RKO (cell line): Measurements from ENCODE around the gene AGPAT2.
A peak's percentile ranks its signal among the peaks of the same experiment; 100 is the strongest.

ENCODE experiments used
- DNase-seq: peaks from one replicate; pipeline ENCODE4 v3.0.0-alpha.2; 2016; ENCODE audit warnings: low spot score

Gene AGPAT2

GRCh38 chr9:136687721-136688223 lies 515 bp upstream of the AGPAT2 start:
- DNase-seq: no peak

GRCh38 chr9:136686534-136686793 lies 793 bp downstream of the AGPAT2 start:
- DNase-seq: no peak

DNA sequence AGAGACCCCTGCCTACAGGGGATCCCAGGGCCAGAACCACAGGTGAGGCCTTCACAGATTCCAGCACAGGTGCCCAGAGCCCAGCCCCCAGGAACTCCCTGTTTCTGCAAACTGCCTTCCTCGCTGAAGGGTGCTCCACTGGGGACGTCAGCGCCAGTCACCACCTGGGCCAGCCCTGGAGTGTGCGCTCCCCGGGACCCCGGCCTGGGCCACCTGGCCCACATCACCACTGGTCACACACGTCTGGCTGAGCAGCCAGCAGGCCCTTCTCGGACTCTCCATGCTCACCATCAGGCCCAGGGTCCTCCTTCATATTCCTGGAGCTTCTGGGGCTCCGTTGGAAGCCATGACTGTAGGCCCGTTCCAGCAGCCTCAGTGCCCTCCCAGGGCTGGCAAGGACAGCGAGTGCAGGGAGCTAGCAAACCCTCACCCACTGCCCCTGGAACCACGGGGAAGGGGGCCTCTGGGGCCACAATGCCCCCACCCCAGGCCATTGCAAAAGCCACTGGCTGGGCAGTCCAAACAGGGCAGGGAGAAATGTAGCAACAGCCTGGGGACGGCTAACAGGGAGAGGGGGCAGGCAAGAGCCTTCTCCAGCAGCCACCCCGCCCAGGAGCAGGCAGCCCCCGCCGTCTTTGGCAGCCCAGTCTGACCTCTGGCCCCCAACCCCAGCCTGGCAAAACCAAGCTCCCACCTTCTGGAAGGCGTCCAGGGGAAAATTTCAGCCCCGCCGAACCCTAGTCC lies 1.3 kb downstream of the AGPAT2 start:
- DNase-seq: peak; percentile 51

DNA sequence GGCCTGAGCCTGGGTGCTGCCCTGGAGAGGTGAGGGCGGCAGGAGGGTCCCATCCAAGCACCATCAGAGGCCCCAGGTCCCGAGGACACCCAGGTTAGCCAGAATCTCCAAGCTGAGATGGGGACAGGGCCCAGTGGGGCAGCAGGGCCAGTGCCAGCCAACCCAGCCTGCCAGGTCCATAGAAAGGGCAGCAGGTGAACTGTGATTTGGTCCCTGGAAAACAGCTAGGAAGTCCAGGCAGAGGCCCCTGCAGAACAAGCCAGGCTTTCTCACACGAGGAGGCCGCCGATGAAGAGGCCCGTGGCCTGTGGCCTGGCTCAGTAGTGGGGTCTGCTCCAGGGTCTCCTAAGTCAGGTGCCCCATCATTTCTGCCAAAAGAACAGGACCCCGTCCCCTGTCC lies 2.0 kb downstream of the AGPAT2 start:
- no peak for DNase-seq

DNA sequence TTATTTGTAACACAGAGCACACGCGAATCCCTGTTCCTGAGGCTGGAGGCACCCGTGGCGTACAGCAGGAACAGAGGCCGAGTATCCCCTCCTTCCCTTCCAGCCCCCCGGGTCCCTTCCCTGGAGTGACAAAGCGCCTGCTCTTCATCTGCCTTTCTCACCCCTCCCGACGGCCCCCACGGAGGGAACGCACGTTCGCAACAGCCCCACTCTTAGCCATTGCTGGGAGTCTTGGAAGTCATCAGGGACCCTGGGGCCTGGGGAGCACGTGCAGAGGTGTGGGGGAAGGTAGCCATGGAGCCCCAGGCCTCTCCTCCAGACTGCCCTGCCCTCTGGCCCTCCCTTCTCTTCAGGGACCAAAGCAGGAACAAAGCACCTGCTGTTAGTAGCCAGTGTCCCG lies 2.5 kb downstream of the AGPAT2 start:
- no peak for DNase-seq

- DNase-seq: no peak
These were observed 2.9 kb downstream of the AGPAT2 start for GRCh38 chr9:136684339-136684738.

GRCh38 chr9:136683755-136684154 lies 3.5 kb downstream of the AGPAT2 start:
- no peak for DNase-seq

- DNase-seq: no peak
These were observed 4.0 kb downstream of the AGPAT2 start for GRCh38 chr9:136683173-136683745.

- no peak for DNase-seq
These were observed 4.5 kb downstream of the AGPAT2 start for GRCh38 chr9:136682710-136683109.

GRCh38 chr9:136681945-136682699 lies 5.1 kb downstream of the AGPAT2 start:
- no peak for DNase-seq

DNA sequence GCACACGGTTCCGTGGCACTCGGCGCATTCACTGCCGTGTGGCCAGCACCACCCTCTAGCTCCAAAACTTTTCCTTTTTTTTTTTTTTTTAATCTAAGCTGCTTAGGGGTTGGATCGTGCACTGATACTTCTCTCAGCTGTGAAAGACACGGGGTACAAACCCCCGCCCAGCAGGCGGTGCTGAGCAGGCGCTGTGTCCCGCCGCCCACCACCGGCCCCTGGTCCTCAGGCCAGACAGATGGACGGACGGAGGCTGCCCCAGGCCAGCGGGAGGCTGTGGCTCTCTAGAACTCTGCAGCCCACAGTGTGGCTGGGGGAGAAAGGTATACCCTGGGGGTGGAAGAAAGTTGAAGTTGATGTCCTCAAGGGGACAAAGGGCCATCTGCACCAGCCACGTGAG lies 6.2 kb downstream of the AGPAT2 start:
- DNase-seq: no peak

DNA sequence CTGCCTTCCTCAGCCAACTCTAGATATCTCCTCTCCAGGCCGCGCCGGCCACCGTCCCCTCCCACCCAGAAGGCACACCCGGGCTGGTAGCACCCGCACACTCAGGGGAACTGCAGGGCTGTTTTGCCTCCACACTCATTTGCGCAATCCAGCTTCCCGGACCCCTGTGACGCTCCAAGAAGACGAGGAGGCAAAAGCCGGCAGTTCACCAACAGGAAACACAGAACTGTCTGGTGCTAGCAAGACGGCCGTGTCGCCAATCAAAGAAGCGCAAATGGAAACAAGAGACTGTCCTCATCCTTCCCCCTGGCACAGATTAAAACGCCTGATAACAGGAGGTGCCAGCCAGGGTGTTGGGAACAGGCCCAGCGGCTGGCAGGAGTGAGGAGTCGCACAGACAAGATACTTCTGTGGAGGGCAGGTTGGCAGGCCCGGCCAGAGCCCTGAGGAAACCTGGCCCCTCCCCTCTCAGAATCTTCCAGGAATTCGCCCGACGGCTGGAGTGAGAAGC lies 7.8 kb downstream of the AGPAT2 start:
- DNase-seq: no peak

DNA sequence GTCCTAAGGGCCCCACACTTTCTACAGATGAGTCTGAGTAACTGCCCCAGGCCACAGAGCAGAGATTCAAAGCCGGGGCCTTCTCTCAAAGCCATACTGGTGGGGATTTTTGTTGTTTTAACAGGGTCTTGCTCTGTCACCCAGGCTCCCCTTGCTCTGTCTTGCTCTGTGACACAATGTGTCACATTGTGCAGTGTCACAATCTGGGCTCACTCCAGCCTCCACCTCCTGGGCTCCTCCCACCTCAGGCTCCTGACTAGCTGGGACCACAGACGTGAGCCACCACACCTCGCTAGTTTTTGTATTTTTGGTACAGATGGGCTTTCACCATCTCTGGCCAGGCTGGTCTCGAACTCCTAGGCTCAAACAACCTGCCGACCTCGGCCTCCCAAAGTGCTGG lies 8.6 kb downstream of the AGPAT2 start:
- DNase-seq: no peak

GRCh38 chr9:136678034-136678433 lies 9.2 kb downstream of the AGPAT2 start:
- no peak for DNase-seq

- DNase-seq: no peak
These were observed 10.2 kb downstream of the AGPAT2 start for GRCh38 chr9:136676920-136677686.

- DNase-seq: no peak
These were observed 10.9 kb downstream of the AGPAT2 start for GRCh38 chr9:136676297-136676794.

- DNase-seq: no peak
These were observed 11.6 kb downstream of the AGPAT2 start for GRCh38 chr9:136675477-136676296.

- DNase-seq: no peak
These were observed 12.4 kb downstream of the AGPAT2 start for GRCh38 chr9:136674786-136675349.

DNA sequence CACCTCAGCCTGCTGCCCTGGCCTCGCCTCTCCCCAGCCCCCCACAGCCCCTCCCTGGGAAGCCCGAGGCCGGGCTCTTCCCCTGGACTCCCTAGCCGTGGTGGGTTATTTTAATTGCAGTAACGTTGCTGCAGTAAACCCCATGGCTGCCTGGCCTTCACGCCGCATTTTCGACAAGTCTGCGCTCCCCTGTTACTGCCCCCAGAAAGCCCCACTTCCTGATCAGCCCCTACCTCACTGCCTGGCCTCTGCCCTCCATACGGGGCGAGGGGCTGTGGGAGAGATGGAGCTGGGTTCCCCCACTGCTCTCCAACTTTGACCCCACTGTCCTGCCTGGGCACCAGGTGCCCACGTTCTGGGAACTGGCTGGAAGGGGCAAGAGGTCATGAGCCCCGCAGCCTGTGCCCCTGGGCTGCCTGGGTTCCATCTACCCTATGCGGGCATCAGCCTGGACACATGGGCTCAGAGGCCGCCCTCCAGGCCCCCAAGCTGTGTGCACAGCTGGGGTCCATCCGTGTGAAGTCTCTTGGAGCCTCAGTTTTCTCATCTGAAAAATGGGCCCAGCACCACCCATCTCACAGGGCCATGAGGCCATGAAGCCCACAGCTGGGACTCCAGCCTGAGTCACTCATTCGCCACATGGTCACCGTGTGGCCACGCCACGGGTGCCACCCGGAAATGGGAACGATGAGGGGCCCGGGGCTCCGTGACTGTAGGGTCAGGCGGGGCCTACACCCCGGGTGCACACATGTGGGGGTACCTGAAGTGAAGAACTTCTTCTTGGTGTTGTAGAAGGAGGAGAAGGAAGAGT lies 13.1 kb downstream of the AGPAT2 start:
- DNase-seq: no peak
